Astrocyte (in vitro differentiated cells and primary cell): ENCODE results near the gene RDH13. TPM values are rescaled to one million over a fixed set of nuclear protein-coding genes. Genes with fewer than 3 reads are reported as not detected.

Source experiments
- DNase-seq: peaks from one replicate; pipeline ENCODE4 v3.0.0-alpha.2; 2010; ENCODE audit warnings: low read depth
- FAIRE-seq: peaks from 2 replicates; lab custom pipeline; 2011; peaks lifted over from hg19 to GRCh38; lab: Jason Lieb, UNC
- H2AFZ ChIP-seq: 2 replicates; pipeline ENCODE4 v1.6.0; 2012; ENCODE audit warnings: low read depth, low read length, inconsistent platforms
- H3K27ac ChIP-seq: 2 replicates; pipeline ENCODE4 v1.5.1; 2011; ENCODE audit warnings: low read depth, low read length, inconsistent platforms
- H3K27me3 ChIP-seq: 2 replicates; pipeline ENCODE4 v1.6.0; 2011; ENCODE audit warnings: low read length, inconsistent platforms; ENCODE audit not compliant: insufficient read depth
- H3K36me3 ChIP-seq: 2 replicates; pipeline ENCODE4 v1.5.1; 2011; ENCODE audit warnings: low read length, inconsistent platforms; ENCODE audit not compliant: insufficient read depth
- H3K4me1 ChIP-seq: 2 replicates; pipeline ENCODE4 v1.5.1; 2011; ENCODE audit warnings: low read length, inconsistent platforms; ENCODE audit not compliant: insufficient read depth
- H3K4me2 ChIP-seq: 2 replicates; pipeline ENCODE4 v1.6.0; 2012; ENCODE audit warnings: low read length, inconsistent platforms
- H3K4me3 ChIP-seq: 2 replicates; pipeline ENCODE4 v1.5.1; 2011; ENCODE audit warnings: low read depth, mild to moderate bottlenecking, low read length, inconsistent platforms; ENCODE audit not compliant: insufficient read depth
- H3K79me2 ChIP-seq: 2 replicates; pipeline ENCODE4 v1.6.0; 2012; ENCODE audit warnings: mild to moderate bottlenecking, low read length, inconsistent platforms; ENCODE audit not compliant: insufficient read depth
- H3K9ac ChIP-seq: 2 replicates; pipeline ENCODE4 v1.6.0; 2012; ENCODE audit warnings: mild to moderate bottlenecking, low read length, inconsistent platforms
- H3K9me3 ChIP-seq: 2 replicates; pipeline ENCODE4 v1.5.1; 2012; ENCODE audit warnings: low read depth, mild to moderate bottlenecking, low read length, inconsistent platforms; ENCODE audit not compliant: insufficient read depth
- H4K20me1 ChIP-seq: 2 replicates; pipeline ENCODE4 v1.6.0; 2012; ENCODE audit warnings: low read length, inconsistent platforms; ENCODE audit not compliant: insufficient read depth
- H3K27ac Mint-ChIP-seq: one replicate; pipeline ENCODE4 v1.8.0; 2021; ENCODE audit warnings: mild to moderate bottlenecking, mixed read lengths; ENCODE audit not compliant: unreplicated experiment
- H3K27me3 Mint-ChIP-seq: one replicate; pipeline ENCODE4 v1.8.0; 2021; ENCODE audit warnings: low read depth, mixed read lengths; ENCODE audit not compliant: unreplicated experiment
- H3K36me3 Mint-ChIP-seq: one replicate; pipeline ENCODE4 v1.8.0; 2021; ENCODE audit warnings: low read depth, mixed read lengths; ENCODE audit not compliant: unreplicated experiment
- H3K4me1 Mint-ChIP-seq: one replicate; pipeline ENCODE4 v1.8.0; 2021; ENCODE audit warnings: low read depth, mixed read lengths; ENCODE audit not compliant: unreplicated experiment
- H3K4me3 Mint-ChIP-seq: one replicate; pipeline ENCODE4 v1.8.0; 2021; ENCODE audit warnings: mild to moderate bottlenecking, moderate library complexity, mixed read lengths; ENCODE audit not compliant: unreplicated experiment
- H3K9me3 Mint-ChIP-seq: one replicate; pipeline ENCODE4 v1.8.0; 2021; ENCODE audit warnings: mild to moderate bottlenecking, mixed read lengths; ENCODE audit not compliant: unreplicated experiment
- EZH2 ChIP-seq: IDR thresholded peaks from 2 replicates; pipeline ENCODE4 v1.6.1; 2012; ENCODE audit warnings: mild to moderate bottlenecking, low read length, inconsistent platforms; ENCODE audit not compliant: insufficient read depth
- total RNA-seq: library from RNA; stranded (reverse); gene quantifications from 2 replicates; pipeline ENCODE4 v1.2.1, GENCODE V29; 2021
- TF ChIP-seq, protein P1 (sequence below): IDR thresholded peaks from 2 replicates; pipeline ENCODE4 v1.5.1; 2011; ENCODE audit warnings: low read depth, mild to moderate bottlenecking, inconsistent platforms, low read length, moderate library complexity; ENCODE audit not compliant: insufficient read depth

The RDH13 gene
- total RNA-seq, 1 donor from 2014 or later, result 22.6 TPM

DNA sequence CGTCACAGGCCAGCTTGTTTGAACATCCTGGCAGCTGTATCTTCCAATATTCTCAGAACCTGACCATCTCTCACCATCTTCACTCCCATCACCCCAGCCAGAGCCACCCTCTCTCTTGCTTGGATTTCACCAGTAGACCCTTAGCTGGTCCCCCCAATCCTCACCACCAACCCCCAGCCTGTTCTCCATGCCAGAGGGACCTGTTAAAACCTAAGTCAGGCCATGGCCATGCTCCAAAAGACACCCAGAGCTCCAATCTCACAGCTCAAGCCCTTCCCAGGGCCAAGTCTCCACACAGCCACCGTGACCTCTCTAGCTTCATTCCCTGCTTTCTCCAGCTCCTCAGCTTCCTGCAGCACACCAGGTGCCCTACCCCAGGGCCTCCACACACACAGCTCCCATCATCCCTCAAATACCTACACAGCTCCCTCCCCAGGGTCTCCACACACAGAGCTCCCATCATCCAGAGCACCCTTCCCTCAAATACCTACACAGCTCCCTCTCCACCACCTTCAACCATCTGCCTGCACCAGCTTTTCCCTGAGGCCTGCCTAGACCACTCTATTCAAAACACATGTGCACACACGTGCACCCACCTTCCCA lies 26.5 kb upstream of the RDH13 start:
- Histone ChIP-seq H3K79me2 (no peaks in the 10 kb centered on the region), H3K9ac (no peak overlapping the region), H3K4me3 (no peak overlapping the region), H3K27me3 (peaks cover 15% of the 10 kb centered on the region), H4K20me1 (peaks cover 37% of the 10 kb centered on the region), H3K4me1 (peaks cover 19% of the 10 kb centered on the region), H3K27ac (no peak overlapping the region), H3K4me2 (no peak overlapping the region), H3K36me3 (no peaks in the 10 kb centered on the region), H2AFZ (no peak overlapping the region), H3K9me3 (no peaks in the 10 kb centered on the region)
- DNase-seq (no peak), FAIRE-seq (no peak)
- no peak for TF ChIP-seq EZH2
- TF ChIP-seq, protein P1, sequence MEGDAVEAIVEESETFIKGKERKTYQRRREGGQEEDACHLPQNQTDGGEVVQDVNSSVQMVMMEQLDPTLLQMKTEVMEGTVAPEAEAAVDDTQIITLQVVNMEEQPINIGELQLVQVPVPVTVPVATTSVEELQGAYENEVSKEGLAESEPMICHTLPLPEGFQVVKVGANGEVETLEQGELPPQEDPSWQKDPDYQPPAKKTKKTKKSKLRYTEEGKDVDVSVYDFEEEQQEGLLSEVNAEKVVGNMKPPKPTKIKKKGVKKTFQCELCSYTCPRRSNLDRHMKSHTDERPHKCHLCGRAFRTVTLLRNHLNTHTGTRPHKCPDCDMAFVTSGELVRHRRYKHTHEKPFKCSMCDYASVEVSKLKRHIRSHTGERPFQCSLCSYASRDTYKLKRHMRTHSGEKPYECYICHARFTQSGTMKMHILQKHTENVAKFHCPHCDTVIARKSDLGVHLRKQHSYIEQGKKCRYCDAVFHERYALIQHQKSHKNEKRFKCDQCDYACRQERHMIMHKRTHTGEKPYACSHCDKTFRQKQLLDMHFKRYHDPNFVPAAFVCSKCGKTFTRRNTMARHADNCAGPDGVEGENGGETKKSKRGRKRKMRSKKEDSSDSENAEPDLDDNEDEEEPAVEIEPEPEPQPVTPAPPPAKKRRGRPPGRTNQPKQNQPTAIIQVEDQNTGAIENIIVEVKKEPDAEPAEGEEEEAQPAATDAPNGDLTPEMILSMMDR, result no peak
- Mint-ChIP-seq H3K4me1 (peaks cover 14% of the 10 kb centered on the region), H3K4me3 (peak overlapping the region; percentile 46), H3K9me3 (no peaks in the 10 kb centered on the region), H3K27me3 (peaks cover 13% of the 10 kb centered on the region), H3K36me3 (peaks cover 3% of the 10 kb centered on the region), H3K27ac (no peak overlapping the region)

DNA sequence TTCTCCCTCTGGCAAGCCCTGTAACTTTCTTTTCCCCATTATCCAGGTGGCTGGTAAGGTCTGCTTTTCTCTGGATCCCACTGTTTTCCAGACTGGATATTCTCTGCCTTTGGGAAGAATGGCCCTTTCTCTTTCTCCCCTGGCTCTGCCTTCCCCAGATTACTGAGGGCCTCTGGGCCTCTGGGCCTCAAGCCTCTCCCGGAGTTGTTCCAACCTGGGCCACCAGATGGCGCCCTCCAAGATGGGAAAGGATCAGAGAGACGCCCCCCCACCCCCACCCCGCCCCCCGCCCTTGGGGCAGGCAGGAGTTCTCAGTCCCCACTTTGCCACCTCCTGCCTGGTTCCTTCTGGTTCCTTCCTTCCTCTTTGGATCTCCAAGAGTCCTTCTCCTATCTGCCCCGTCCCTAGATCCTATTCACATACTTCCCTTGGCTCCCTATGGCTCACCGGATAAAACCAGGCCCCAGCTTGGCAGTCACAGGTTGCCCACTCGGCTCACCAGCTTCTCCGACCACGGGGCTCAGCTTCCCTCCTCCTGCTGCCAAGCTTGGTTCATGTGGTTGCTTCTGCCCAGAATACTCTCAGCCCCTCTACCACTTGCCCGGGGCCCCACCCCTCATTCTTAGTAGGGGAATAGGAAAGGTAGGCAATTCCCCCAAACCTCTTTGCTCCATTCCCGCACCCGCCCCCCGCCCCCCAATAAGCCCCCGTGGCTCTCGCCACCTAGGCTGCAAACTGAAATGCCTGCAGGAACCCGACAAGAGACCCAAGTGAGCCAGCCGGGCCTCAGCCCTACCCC lies 25.8 kb upstream of the RDH13 start:
- Mint-ChIP-seq H3K27me3 (peaks cover 18% of the 10 kb centered on the region), H3K36me3 (peaks cover 6% of the 10 kb centered on the region), H3K27ac (peak overlapping the region; percentile 87), H3K9me3 (no peaks in the 10 kb centered on the region), H3K4me1 (peaks cover 14% of the 10 kb centered on the region), H3K4me3 (peak overlapping the region; percentile 82)
- H3K4me3 ChIP-seq, result no peak overlapping the region
- peak overlapping the region; percentile 48 for H3K9ac ChIP-seq
- no peak overlapping the region for H2AFZ ChIP-seq
- H3K79me2 ChIP-seq, result no peaks in the 10 kb centered on the region
- no peaks in the 10 kb centered on the region for H3K36me3 ChIP-seq
- peaks cover 37% of the 10 kb centered on the region for H4K20me1 ChIP-seq
- no peak overlapping the region for H3K27ac ChIP-seq
- H3K4me1 ChIP-seq, result peaks cover 19% of the 10 kb centered on the region
- peaks cover 22% of the 10 kb centered on the region for H3K27me3 ChIP-seq
- TF ChIP-seq, protein P1, result peak; percentile 41
- no peak for TF ChIP-seq EZH2
- FAIRE-seq, result no peak
- DNase-seq, result no peak
- H3K9me3 ChIP-seq, result no peaks in the 10 kb centered on the region
- peak overlapping the region; percentile 91 for H3K4me2 ChIP-seq
